GM19035 (cell line): Measurements from ENCODE around the gene USP34.

Experiments
- ATAC-seq: cut with Tn5 transposase; IDR thresholded peaks from one replicate; pipeline ENCODE4 v1.9.1; 2021; ENCODE audit not compliant: unreplicated experiment

The USP34 gene

DNA sequence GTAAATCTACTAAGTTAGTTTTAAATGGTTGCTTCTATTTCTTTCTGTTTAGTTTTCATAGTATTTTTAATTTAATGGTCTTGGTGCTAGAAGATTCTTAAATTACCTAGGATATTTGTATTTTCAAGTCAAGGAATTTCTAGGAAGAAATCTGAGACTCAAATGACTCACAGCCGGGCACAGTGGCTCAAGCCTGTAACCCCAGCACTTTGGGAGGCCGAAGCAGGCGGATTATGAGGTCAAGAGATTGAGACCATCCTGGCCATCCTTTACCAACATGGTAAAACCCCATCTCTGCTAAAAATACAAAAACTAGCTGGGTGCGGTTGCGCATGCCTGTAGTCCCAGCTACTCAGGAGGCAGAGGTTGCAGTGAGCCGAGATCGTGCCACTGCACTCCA, 213.4 kb downstream of the USP34 start:
- no peak for ATAC-seq

DNA sequence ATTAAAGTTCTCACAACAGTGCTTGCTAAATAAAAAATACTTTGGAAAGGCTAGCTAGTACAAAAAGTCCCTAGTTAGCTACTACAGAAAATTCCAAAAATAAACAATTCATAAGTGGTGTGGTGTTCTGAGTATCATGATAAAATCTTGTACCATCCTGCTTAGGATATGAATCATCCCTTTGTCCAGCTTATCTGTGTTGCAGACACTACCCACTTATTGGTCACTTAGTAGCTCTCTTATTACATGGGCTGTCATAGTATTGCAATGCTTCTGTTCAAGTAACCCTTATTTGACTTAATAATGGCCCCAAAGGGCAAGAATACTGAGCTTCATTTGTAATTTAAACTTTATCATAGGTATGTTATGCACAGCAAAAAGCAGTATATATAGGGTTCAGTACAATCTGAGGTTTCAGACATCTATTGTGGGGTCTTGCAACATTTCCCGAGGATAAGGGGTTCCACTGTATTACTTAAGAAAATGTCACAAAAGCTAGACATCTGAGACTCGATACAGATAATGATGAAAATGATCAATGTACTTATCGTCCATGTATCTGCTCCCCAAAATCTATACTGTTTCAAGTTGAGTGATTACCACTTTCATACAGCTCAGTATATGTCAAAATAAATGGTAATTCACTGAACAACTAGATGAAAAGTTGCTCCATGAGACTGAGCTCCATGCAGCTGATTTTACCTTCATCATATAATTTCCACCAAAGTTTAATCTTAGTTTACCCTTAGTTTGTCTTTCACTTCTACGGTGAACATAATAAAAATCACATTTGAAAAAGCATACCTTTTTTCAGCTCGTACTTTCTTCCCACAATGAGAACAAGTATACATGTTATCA, 215.1 kb downstream of the USP34 start:
- no peak for ATAC-seq

DNA sequence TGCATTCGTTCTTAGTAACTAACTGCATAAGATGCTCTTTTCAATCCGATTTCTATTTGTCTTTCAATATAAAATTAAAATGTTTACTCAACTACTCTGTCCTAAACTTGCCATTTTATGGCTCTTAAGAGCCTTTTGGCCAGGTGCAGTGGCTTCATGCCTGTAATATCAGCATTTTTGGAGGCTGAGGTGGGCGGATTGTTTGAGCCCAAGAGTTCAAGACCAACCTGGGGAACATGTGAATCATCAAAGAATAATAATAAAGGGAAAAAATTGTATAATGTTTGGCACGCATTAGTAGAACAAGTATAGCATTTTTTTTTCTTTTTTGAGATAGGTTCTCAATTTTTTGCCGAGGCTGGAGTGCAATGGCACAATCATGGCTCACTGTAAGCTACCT, 216.4 kb downstream of the USP34 start:
- no peak for ATAC-seq

DNA sequence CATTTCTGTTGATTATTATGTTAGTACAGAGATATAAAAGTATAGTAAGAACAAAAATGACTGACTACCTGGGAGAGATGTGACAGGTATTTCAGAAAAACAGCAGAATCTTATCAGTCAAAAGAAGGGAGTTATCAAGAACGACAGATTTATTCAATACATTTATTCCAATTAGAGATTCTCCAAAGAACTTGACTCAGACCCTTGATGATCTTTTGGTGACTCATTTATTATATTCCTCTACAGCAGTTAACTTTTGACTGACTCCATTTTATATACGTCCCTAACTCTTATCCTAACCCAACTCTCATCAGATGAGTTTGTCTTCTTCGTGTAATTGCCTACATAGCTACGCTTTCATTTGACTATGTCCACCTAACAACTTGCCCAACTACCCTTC, 217.8 kb downstream of the USP34 start:
- ATAC-seq: no peak

DNA sequence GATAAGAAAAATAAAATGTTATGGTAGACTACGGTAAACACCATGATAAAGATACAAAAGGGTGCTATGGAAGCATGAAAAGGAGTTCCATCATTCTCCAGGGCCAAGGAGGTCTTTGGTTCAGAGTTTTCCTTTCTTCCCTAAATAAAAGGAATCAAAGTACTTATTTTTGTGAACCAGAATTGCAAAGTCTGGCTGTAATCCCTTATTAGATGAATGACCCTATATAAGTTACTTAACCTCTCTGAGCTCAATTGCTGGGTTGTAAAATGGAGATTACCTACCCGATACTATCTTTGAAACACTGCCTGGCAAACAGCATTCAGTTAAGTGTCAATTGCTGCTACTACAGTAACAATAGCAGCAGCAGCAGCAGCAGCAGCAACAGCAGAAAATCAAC, 218.9 kb downstream of the USP34 start:
- no peak for ATAC-seq

- no peak for ATAC-seq
Observed at GRCh38 chr2:61249521-61250071, 221.3 kb downstream of the USP34 start.

GRCh38 chr2:61247204-61247812, 223.6 kb downstream of the USP34 start:
- no peak for ATAC-seq

DNA sequence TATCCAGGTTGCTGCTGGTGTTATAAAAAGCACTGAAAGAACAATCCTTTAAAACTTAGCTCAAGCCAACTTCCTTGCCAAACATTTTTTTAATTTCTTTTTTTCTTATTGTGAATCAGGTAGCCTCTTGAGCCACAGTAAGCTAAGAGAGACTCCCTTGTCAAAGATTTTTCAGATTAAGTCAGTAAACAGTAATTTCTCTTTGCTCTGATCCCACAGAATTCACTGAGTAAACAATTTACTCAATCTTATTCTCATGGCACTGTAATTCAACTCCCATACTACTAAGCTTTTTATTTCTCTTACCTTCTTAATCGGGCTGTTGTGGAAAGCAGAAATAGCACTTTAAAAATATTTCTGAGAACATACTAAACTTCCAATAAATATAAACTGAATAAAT, 226.2 kb downstream of the USP34 start:
- ATAC-seq: no peak

GRCh38 chr2:61241266-61241665, 229.6 kb downstream of the USP34 start:
- no peak for ATAC-seq

DNA sequence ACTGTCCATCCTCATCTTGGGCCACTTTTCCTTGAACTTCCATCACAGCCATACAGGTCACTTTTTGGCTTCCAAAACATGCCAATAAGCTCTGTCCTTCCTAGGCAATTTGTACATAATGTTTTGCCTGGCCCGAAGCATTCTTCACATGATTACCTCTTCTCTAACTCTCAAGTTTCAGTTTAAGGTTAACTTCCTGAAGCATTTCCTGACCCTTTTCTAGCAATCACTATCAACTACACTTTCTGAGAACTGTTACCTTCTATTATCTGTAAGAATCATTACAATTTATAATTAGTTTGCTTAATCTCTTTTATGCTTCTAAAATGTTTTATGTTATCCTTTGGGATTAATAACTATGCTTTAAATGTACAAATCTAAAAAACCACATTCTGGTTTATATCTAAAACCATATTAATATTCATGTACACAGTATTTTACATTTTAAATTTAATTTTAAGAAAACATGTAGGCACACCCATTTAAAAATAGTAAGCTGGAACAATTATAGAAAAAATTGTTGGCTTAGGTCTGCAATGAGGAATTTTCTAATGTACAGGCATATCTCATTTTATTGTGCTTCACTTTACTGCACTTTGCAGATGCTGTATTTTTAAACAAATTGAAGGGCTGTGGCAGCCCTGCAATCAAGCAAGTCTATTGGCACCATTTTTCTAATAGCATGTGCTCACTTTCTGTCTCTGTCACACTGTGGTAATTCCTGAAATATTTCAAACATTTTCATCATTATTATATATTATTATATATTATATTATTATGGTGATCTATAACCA, 232.5 kb downstream of the USP34 start:
- ATAC-seq: no peak

DNA sequence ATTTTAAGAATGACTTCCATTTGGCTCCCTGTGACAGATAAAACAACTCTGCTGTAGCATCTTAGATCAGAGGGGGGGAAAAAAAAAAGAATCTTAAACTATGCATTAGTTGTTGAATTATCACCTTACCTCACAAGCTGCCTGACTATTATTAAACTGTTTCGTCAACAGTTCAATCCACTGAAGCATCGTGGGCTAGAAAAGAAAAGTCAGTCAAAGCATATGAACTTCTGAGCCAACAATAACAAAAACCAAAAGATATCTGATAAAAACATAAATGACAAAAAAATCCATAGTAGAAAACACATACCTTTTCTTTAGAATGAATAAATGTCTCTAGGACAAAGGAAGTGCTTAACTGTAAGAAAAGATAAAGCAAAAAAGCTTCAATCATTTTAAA, 235.2 kb downstream of the USP34 start:
- ATAC-seq: no peak

DNA sequence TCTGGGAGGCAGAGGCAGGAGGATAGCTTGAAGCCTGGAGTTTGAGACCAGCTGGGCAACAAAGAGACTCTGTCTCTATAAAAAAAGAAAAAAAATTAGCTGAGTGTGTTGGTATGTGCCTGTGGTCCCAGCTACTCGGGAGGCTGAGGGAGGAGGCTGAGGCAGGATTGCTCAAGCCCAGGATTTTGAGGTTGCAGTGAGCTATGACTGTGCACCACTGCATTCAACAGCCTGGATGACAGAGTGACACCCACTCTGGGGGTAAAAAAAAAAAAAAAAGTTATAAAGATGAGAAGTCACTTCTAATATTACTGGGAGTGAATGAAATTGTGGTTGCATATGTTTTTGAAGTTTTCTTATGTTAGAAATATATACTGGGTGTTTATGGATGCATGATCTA, 237.3 kb downstream of the USP34 start:
- ATAC-seq: no peak

DNA sequence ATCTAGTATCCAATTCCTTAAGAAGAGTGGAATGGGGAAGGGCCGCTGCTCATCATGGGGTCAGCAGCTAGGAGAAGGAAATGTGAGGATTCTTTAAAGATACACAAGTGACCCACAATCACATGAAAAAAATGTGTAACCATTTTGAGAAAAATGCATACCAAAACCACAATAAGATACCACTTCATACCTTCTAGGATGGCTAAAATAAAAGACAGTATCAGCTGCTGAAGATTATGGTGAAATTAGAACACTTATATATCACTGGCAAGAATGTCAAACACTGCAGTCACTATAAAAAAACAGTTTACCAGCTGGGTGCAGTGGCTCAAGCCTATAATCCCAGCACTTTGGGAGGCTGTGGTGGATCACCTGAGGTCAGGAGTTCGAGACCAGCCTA, 241.0 kb downstream of the USP34 start:
- no peak for ATAC-seq

GRCh38 chr2:61222567-61222966, 248.3 kb downstream of the USP34 start:
- no peak for ATAC-seq

DNA sequence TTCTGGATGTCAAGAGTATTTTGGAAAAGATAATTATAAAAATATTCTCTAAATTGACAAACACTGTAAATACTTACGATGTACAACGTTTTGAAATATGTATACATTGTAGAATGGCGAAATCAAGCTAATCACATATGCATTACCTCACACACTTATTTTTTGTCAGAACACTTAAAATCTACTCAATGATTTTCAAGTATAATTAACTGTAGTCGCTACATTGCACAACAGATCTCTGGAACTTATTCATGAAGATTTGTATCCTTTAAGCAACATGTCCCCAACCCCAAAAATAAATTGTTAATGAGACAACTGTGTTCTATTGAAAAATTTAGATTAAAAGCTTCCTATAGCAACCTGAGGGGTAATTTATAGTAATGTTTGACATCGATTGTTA, 249.1 kb downstream of the USP34 start:
- ATAC-seq: no peak

- ATAC-seq: no peak
Observed at GRCh38 chr2:61220768-61221167, 250.1 kb downstream of the USP34 start.

GRCh38 chr2:61218817-61219170, 252.1 kb downstream of the USP34 start:
- ATAC-seq: no peak

DNA sequence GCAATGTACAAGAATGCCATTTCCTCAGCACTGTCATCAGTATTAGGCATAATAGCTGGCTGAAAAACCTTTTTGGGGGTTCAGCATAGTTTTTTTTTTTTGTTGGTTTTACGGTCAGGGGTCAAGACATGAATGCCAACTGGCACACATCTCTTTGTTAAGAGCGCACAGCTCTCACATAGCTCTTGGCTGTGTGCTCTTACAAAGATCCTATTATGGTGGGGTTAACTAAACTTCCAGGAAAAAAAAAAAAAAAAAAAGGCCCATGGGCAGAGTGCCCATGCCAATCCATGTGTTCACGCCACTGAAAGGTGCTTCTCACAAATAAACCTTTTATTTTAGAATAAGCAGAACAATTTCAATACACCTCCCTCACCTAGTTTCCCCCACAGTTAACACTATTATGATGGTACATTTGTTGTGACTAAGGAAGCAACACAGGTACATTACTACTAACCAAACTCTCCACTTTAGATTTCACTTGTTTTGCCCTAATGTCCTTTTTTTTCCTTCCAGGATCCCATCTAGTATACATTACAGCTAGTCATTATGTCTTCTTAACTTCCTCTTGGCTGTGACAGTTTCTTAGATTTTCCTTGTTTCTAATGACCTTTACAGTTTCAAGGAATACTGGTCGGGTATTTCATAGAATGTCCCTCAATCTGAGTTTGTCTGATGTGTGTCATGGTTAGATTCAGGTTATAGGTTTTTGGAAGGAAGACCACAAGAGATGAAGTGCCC, 252.6 kb downstream of the USP34 start:
- no peak for ATAC-seq

- no peak for ATAC-seq
Observed at GRCh38 chr2:61214171-61214570, 256.7 kb downstream of the USP34 start.

GRCh38 chr2:61210332-61210981, 260.4 kb downstream of the USP34 start:
- no peak for ATAC-seq

- ATAC-seq: no peak
Observed at GRCh38 chr2:61205132-61205531, 265.8 kb downstream of the USP34 start.
